ENCODE measurements around the gene WARS2.

WARS2 gene

DNA sequence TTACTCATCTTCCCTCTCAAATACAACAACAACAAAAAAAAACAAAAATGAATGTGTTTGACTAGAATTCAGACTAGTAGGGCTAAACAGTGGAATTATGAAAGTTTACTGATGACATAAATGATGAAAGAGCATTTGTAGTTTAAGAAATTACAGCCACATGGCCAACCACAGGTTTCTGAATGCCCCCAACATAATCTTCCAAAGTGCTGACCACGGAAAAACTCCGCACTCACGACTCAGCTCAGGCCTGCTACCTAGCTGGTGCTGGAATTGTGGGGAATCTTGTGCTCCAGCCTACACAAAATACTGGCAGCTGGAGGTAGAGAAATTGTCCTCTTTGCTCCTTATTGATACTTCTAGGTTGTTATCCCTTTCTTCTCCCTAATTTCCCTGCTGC lies 128.7 kb downstream of the WARS2 start:
- DNase-seq = no peak

- DNase-seq = no peak
Measured at GRCh38 chr1:119011116-119011515, 129.3 kb downstream of the WARS2 start.

- DNase-seq = no peak
Measured at GRCh38 chr1:119010201-119010600, 130.3 kb downstream of the WARS2 start.

- DNase-seq = no peak
Measured at GRCh38 chr1:119009312-119009655, 131.2 kb downstream of the WARS2 start.

DNA sequence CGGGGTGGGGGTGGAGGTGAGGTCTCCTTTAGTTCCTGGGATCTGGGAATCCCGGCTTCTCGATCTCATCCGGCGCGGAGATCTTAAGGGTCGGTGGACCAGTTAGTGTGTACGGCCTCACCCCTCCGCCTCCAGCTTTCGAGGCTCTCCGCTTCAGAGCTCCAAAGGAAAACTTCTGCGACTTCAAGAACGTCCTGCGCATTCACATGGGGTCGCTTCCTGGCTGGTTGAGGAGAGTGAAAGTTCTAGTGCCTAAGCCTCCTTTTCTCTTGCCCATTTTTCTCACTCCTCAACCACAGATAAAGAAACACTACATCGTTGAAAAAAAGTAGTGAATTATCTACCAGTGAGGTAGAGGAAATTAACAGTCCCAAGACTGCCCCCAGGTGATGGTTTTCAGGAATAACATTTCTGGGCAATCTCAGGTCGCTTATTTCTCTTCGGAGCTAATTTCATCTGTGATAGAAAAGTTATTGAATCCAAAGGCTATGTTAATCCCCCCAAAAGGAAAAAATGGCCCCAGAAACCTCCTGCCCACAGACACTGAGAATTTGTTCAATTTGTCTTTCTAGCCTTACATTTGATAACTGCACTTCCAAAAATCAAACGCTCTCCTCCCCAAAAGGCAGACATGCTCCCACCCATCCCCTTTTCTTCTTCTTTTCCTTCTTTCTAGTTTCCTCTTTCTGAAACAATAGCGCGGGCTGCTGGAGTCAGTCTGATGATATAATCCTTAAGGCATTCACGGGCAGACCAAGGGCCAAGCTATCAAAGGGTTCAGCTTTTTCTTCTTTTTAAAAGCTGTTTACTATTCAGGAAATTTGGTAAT lies 131.8 kb downstream of the WARS2 start:
- DNase-seq = no peak

DNA sequence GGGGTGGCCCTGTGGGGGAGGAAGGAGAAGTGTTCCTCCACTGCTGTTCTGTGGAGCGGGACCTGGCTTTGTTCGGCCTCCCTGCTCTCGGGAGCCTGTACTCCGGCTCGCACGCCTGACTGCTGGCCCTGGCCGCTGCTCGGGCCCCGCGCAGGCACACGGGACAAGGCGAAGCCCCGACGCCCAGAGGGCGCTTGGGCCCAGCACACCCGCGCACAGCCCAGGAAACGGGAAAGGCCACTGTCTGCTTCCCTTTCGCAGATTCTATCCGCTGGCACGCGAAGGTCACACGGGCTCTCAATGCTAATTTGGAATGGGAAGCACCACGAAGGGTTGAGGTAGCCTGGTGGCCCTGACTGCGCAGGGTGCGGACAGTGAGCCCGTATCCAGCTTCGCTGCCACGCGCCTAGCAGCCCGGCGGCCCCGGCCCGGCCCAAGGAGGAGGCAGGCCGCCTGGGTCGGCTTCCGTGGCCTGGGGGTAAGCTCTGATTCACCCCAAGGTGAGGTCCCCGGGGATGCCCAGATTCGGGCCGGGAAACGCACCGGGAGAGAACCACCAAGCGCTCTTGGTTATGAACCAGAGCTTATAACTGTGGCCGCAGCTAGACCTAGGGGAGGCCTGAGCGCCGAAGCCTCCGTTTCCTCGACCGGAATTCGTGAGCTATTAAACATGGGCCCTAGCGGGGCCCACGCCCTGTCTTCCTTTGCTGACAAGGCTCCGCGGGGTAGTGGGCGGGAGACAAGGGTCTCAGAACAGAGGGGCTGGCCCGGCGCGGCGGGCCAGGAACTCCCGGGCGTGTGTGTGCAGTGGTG lies 132.6 kb downstream of the WARS2 start:
- DNase-seq = no peak

GRCh38 chr1:119007339-119007669 lies 133.1 kb downstream of the WARS2 start:
- DNase-seq = no peak

GRCh38 chr1:119006406-119007279 lies 133.8 kb downstream of the WARS2 start:
- no peak for DNase-seq

DNA sequence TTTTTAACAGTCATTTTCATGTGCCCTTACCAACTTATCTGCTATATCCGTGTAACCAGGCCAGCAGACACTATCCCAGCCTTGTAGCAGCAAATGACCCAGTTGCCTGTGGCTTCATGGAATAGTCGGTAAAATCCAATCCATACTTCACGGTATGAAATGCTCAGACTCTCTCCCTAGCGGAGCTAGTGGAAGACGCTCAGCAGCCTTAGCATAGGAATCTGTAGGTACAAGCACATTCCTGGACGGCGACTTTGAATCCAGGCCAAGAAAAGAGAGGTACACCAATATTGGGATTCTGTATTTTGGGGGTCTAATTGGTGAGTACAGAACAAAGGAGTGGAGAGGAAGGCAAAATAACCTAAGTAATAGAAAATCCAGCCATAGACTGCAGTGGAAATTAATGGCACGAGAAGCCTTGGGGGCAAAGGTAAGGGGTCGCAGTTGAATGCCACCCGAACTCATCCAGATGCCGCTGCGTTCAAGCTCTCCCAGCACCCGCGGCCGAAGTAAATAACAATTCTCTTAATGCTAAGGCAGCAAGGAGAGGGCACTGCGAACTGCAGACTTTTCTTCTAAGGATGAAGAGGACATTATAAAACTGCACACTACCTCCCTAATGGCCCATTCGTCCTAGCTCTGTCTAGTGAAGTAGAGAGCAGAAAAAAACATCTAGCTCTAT lies 134.6 kb downstream of the WARS2 start:
- DNase-seq = no peak

DNA sequence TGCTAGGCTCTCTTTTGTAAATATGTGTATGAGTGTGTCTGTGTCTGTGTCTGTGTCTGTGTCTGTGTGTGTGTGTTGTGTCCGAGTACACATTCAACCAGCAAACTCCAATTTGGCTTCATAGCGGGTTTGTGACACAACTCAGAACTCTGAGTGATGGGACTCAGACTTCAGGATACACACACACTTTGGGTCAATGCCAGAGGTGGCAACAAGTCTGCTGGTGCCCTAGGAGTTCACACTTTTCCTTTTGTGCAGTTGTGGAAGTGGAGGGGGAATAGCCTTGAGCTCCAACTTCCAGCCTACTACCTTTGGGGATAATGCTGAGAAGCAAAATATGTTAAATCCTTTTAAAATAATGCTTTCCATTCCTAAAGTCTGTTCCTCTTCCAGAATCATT lies 135.7 kb downstream of the WARS2 start:
- no peak for DNase-seq

DNA sequence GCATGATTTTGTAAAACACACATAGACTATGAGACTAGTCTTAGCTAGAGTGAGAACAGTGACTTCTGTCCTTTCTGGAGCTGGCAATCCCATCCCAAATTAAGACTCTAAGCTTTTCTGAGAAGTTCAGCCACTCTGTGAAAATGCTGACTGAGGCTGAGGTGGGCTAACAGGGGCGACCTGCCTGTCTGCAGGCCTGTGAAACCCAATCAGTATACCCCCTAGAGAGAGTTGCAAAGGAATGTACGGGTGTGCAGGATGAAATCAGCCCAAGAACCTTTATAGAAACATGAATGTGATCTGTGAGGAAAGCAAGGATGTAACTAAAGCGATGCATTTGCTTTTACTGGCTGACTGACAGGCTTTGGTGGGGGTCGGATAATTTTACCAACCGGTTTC lies 136.3 kb downstream of the WARS2 start:
- DNase-seq = no peak

GRCh38 chr1:119003413-119004128 lies 136.9 kb downstream of the WARS2 start:
- DNase-seq = no peak

DNA sequence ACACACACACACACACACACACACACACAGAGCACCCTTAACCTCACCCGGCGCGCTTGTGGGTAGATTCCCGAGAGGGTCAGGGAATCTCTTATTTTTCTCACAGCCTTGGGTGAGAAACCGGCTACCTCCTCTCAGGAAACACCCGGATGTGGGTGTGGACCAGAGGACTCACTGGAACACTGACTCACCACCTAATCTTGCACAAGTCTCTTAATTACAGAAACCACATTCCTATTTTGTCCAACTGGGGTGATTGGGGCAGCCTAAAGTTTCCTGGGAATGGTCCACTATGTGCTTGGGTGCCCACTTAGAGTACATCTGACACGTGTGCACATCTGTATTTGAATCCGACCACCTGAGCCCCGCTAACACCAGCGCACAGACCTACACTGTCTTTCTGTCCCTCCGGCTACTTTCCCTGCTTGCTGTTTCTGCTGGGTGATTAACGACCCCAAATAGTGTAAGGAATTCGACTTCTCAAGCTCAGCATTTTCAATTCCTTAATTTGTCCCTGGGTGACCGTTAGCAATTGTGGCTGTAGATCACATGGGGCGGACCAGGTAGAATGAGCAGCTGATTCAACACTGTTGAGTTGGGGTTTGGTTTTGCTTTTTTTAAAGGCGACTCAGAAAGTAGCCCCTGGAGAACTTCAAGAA lies 138.3 kb downstream of the WARS2 start:
- no peak for DNase-seq

- DNase-seq = no peak
Measured at GRCh38 chr1:119001181-119002027, 139.0 kb downstream of the WARS2 start.

- DNase-seq = no peak
Measured at GRCh38 chr1:119000371-119001180, 139.9 kb downstream of the WARS2 start.

- no peak for DNase-seq
Measured at GRCh38 chr1:118999348-119000071, 140.9 kb downstream of the WARS2 start.

DNA sequence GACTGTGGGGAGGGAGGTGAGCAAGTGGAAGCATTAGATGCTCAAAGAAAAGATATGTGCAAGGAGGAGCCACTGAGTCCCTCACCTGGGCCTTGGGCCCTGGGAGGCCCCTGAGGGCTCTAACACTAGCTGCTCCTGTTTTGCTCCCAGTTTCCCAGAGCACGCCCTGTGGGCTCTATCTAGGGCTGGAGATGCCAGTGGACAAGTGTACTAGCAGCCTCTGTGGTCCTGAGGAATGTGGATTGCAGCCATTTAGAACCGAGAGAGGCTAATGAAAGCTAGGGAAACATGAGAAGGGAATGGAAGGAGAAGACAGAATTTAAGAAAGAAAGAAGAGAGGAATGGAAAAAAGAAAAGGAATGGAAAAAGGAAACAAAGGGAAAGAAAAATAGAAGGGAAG lies 142.3 kb downstream of the WARS2 start:
- DNase-seq = no peak

DNA sequence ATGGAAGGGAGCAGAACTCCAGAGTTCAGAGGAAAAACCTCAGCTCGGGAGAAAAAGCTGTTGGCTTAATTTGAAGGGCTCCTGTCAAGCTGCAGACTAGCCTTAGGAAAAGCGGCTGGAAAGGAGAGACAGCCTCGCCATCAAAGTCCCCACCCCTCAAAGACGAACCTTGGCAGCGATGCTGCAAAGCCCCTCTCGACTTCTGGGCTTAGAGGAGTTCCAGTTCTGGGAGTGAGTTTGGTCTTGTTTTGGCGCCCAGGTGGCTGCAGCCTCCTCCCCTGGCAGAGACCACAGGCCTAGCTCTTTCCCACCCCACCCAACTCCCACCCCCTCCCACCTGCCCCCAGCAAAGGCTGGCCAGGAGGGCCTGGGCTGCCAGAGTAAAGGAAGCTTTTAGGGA lies 143.2 kb downstream of the WARS2 start:
- no peak for DNase-seq

All from NK-92 treated with Interleukin-12 subunit alpha and Interleukin-12 subunit beta, amount 100 ng/mL, for 24 hours (cell line).